ENCODE results near the gene SIK3. TPM values are rescaled to one million over a fixed set of nuclear protein-coding genes. Genes with fewer than 3 reads are reported as not detected.
"Not testable (repeated sequence)": the region's sequence is repeated elsewhere in the genome, so short reads cannot be mapped to it uniquely, and the experiment has no call there.

The SIK3 gene
- total and polyA plus RNA-seq, 2 experiments from 2014 or later: 6.1 to 33.9 TPM

DNA sequence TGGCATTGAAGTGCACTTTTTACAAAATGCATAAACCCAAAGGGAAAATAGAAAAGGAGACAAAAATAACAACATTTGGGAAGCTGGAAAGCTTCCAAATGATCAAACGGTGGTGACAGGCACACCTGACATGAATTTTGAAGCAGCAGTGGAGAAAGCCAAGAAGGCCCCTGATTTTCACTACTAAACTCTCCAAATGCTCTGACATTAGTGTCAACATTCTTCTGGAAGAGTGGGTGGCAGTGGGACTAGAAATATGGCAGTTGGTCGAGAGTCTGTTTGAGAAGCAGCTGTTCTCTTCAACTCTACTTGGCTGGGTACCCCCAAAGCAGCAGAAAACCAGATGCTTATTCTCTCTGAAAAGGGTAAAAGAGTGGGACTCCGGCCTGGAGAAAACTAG lies 294.2 kb downstream of the SIK3 start (continued):
- TF ChIP-seq, protein P1, sequence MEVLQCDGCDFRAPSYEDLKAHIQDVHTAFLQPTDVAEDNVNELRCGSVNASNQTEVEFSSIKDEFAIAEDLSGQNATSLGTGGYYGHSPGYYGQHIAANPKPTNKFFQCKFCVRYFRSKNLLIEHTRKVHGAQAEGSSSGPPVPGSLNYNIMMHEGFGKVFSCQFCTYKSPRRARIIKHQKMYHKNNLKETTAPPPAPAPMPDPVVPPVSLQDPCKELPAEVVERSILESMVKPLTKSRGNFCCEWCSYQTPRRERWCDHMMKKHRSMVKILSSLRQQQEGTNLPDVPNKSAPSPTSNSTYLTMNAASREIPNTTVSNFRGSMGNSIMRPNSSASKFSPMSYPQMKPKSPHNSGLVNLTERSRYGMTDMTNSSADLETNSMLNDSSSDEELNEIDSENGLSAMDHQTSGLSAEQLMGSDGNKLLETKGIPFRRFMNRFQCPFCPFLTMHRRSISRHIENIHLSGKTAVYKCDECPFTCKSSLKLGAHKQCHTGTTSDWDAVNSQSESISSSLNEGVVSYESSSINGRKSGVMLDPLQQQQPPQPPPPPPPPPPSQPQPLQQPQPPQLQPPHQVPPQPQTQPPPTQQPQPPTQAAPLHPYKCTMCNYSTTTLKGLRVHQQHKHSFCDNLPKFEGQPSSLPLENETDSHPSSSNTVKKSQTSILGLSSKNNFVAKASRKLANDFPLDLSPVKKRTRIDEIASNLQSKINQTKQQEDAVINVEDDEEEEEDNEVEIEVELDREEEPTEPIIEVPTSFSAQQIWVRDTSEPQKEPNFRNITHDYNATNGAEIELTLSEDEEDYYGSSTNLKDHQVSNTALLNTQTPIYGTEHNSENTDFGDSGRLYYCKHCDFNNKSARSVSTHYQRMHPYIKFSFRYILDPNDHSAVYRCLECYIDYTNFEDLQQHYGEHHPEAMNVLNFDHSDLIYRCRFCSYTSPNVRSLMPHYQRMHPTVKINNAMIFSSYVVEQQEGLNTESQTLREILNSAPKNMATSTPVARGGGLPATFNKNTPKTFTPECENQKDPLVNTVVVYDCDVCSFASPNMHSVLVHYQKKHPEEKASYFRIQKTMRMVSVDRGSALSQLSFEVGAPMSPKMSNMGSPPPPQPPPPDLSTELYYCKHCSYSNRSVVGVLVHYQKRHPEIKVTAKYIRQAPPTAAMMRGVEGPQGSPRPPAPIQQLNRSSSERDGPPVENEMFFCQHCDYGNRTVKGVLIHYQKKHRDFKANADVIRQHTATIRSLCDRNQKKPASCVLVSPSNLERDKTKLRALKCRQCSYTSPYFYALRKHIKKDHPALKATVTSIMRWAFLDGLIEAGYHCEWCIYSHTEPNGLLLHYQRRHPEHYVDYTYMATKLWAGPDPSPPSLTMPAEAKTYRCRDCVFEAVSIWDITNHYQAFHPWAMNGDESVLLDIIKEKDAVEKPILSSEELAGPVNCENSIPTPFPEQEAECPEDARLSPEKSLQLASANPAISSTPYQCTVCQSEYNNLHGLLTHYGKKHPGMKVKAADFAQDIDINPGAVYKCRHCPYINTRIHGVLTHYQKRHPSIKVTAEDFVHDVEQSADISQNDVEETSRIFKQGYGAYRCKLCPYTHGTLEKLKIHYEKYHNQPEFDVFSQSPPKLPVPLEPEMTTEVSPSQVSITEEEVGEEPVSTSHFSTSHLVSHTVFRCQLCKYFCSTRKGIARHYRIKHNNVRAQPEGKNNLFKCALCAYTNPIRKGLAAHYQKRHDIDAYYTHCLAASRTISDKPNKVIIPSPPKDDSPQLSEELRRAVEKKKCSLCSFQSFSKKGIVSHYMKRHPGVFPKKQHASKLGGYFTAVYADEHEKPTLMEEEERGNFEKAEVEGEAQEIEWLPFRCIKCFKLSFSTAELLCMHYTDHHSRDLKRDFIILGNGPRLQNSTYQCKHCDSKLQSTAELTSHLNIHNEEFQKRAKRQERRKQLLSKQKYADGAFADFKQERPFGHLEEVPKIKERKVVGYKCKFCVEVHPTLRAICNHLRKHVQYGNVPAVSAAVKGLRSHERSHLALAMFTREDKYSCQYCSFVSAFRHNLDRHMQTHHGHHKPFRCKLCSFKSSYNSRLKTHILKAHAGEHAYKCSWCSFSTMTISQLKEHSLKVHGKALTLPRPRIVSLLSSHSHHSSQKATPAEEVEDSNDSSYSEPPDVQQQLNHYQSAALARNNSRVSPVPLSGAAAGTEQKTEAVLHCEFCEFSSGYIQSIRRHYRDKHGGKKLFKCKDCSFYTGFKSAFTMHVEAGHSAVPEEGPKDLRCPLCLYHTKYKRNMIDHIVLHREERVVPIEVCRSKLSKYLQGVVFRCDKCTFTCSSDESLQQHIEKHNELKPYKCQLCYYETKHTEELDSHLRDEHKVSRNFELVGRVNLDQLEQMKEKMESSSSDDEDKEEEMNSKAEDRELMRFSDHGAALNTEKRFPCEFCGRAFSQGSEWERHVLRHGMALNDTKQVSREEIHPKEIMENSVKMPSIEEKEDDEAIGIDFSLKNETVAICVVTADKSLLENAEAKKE (CRISPR knock-in tag; IDR thresholded peaks at IDR 0.05): no peak
- TF ChIP-seq STAT1 (IDR thresholded peaks at IDR 0.05; ENCODE audit: unreplicated experiment): no peak

DNA sequence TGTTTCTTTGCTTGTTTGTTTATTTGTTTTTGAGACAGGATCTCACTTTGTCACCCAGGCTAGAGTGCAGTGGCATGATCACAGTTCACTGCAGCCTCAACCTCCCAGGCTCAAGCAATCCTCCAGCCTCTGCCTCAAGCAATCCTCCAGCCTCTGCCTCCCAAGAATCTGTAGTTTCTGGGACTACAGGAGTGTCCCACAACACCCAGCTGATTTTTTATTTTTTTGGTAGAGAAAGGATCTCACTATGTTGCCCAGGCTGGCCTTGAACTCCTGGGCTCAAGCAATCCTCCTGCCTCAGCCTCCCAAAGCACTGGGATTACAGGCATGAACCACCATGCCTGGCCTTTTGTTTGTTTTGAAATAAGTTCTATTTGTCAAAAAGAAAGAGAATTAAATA lies 296.6 kb downstream of the SIK3 start:
- not testable (repeated sequence) for H3K36me3 Mint-ChIP-seq (ENCODE audit: low read depth); H3K4me1 ChIP-seq (ENCODE audit: insufficient read depth); H2AFZ ChIP-seq; DNase-seq (ENCODE audit: low spot score); H3K4me2 ChIP-seq; H3K79me2 ChIP-seq (replicated peaks; ENCODE audit: insufficient read depth); H3K27ac Mint-ChIP-seq; H3K27me3 ChIP-seq (ENCODE audit: insufficient read depth); H3K4me3 Mint-ChIP-seq; H3K4me1 Mint-ChIP-seq; H3K36me3 ChIP-seq (ENCODE audit: insufficient read depth); H4K20me1 ChIP-seq (replicated peaks; ENCODE audit: insufficient read depth); H3K27ac ChIP-seq (ENCODE audit: low read depth); ATAC-seq; H3K9me2 ChIP-seq (ENCODE audit: insufficient read depth); H3K4me3 ChIP-seq; H3F3A ChIP-seq (replicated peaks; ENCODE audit: low read depth); H3K9me3 Mint-ChIP-seq; H3K27me3 Mint-ChIP-seq (ENCODE audit: insufficient read depth, low read depth, poor library complexity)

DNA sequence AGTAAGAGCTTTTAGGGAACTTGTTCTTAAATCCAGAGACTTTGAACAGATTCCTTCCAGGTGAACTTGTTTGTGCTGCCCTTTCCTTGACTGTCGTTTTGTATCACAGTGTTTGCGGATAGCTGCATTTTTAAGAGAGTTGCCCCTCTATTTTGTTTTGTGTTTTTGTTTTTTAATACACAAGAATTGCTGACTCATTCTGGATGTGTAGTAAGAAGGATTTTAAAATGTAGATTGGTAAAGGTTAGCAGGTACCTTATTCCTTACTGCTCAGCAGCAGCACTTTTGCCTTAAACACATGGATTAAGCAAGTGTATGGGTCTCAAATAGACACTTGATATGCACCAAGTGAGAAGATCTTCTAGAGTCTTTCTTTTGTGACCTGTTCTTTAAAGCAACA lies 297.6 kb downstream of the SIK3 start:
- H4K20me1 ChIP-seq (replicated peaks; ENCODE audit: insufficient read depth): no peaks in the 10 kb centered on the region
- H3K4me1 Mint-ChIP-seq: no peaks in the 10 kb centered on the region
- H3F3A ChIP-seq (replicated peaks; ENCODE audit: low read depth): no peaks in the 10 kb centered on the region
- DNase-seq (ENCODE audit: low spot score) (no peak), ATAC-seq (no peak)
- peaks cover 6% of the 10 kb centered on the region; the same call in 1 of the 2 replicates for H3K9me2 ChIP-seq (ENCODE audit: insufficient read depth)
- H3K27me3 ChIP-seq (ENCODE audit: insufficient read depth): no peaks in the 10 kb centered on the region
- H3K4me2 ChIP-seq: no peak overlapping the region
- no peak overlapping the region for H3K27ac ChIP-seq (ENCODE audit: low read depth)
- peak overlapping the region; percentile 75; the same call in 1 of the 2 replicates for H2AFZ ChIP-seq
- no peaks in the 10 kb centered on the region for H3K27me3 Mint-ChIP-seq (ENCODE audit: insufficient read depth, low read depth, poor library complexity)
- no peaks in the 10 kb centered on the region for H3K36me3 Mint-ChIP-seq (ENCODE audit: low read depth)
- H3K9me3 Mint-ChIP-seq: no peaks in the 10 kb centered on the region
- H3K27ac Mint-ChIP-seq: no peak overlapping the region; the same call in 1 of the 2 replicates
- H3K4me3 Mint-ChIP-seq: no peak overlapping the region
- H3K79me2 ChIP-seq (replicated peaks; ENCODE audit: insufficient read depth): no peaks in the 10 kb centered on the region
- no peak overlapping the region for H3K4me3 ChIP-seq
- no peaks in the 10 kb centered on the region for H3K36me3 ChIP-seq (ENCODE audit: insufficient read depth)
- H3K4me1 ChIP-seq (ENCODE audit: insufficient read depth): no peaks in the 10 kb centered on the region
- TF ChIP-seq EZH2phosphoT487 (IDR thresholded peaks at IDR 0.05; ENCODE audit: unreplicated experiment) (no peak), STAT1 (IDR thresholded peaks at IDR 0.05; ENCODE audit: unreplicated experiment) (no peak), CREB1 (CRISPR knock-in tag; IDR thresholded peaks at IDR 0.05; ENCODE audit: low read depth) (no peak), NANOG (IDR thresholded peaks at IDR 0.05; ENCODE audit: borderline replicate concordance) (no peak)
- TF ChIP-seq, protein P2, sequence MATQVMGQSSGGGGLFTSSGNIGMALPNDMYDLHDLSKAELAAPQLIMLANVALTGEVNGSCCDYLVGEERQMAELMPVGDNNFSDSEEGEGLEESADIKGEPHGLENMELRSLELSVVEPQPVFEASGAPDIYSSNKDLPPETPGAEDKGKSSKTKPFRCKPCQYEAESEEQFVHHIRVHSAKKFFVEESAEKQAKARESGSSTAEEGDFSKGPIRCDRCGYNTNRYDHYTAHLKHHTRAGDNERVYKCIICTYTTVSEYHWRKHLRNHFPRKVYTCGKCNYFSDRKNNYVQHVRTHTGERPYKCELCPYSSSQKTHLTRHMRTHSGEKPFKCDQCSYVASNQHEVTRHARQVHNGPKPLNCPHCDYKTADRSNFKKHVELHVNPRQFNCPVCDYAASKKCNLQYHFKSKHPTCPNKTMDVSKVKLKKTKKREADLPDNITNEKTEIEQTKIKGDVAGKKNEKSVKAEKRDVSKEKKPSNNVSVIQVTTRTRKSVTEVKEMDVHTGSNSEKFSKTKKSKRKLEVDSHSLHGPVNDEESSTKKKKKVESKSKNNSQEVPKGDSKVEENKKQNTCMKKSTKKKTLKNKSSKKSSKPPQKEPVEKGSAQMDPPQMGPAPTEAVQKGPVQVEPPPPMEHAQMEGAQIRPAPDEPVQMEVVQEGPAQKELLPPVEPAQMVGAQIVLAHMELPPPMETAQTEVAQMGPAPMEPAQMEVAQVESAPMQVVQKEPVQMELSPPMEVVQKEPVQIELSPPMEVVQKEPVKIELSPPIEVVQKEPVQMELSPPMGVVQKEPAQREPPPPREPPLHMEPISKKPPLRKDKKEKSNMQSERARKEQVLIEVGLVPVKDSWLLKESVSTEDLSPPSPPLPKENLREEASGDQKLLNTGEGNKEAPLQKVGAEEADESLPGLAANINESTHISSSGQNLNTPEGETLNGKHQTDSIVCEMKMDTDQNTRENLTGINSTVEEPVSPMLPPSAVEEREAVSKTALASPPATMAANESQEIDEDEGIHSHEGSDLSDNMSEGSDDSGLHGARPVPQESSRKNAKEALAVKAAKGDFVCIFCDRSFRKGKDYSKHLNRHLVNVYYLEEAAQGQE (IDR thresholded peaks at IDR 0.05; ENCODE audit: unreplicated experiment): no peak

Measured in GM23338 (cell line).